GM19099 (cell line): Measurements from ENCODE around the gene TUBA1C.
A peak's percentile ranks its signal among the peaks of the same experiment; 100 is the strongest.

ENCODE experiments used
- POLR2A ChIP-seq: IDR thresholded peaks from 3 replicates; pipeline ENCODE4 v1.6.1; 2011; ENCODE audit warnings: low read depth; ENCODE audit not compliant: insufficient read length; ENCODE audit errors: extremely low read depth

The TUBA1C gene

DNA sequence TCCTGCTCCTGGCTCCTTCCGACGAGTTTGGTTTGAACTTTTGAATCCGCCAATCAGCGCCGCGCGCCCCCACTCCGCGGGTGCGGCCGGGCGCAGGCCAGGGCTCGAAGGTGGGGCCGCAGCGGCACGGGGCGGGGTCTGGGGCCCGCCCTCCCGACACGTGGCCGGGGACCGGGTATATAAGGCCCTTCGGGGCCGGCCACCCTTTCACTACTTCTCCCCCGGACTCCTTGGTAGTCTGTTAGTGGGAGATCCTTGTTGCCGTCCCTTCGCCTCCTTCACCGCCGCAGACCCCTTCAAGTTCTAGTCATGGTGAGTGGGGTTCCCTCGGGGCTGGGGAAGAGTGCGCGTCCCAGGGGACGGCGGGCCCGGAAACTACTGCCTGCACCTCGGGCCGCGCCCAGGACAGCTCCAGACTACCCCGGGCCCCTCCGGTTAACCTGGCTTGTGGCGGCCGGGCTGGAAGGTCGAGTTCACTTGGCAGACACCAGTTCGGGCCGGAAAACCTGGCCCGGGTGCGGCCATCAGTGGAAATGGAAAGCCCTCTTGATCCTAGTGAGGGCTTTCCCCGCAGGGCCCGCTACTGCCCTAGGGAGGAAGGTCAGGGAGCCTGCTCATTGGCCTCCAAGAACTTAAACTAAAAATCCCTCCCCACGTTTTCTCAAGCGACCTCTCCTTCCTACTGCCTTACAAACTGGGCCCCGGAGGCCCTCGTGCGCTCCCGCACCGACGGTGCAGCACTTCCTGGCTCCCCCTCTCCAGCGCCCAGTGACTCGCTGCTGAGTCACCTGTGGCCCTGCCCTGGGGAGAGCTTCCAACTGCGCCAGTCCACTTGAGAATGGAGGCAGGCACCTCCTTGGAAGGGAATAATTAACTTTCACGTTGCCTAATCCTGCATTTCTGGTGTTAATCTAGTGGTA is at the start of gene TUBA1C:
TSS of gene TUBA1C (plus strand) at position 210 of the 920 bp plus-strand sequence. CDS start at position 310, 100 bp downstream.
- peak; percentile 99 for TF ChIP-seq POLR2A

DNA sequence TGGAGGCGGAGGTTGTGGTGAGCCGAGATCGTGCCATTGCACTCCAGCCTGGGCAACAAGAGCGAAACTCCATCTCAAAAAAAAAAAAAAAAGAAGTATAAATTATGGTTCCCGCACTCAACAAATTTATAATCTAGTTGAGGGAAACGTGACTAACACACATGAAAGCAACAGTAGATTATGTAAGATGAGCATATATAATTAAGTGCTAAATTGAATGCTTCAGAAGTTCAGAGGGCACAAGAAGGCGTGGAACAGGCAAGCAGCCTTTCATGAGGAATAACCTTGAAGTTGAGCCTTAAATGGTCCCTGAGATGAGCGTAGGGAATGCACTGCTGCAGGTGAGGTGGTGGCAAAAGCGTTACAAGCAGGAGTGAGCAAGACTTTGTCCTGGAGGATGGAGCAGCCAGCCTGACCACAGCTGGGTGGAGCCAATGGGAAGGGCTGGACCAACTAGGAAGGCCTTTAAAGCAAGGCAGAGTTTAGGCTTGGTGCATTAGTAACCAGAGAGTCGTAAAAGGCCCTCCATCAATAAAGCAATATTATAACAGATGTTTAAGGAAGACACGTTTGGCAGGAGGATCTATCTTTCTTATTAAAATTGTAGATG is 45.4 kb upstream of the TUBA1C start:
- TF ChIP-seq POLR2A, result no peak

- no peak for TF ChIP-seq POLR2A
These were observed 43.9 kb upstream of the TUBA1C start for GRCh38 chr12:49220972-49221371.

DNA sequence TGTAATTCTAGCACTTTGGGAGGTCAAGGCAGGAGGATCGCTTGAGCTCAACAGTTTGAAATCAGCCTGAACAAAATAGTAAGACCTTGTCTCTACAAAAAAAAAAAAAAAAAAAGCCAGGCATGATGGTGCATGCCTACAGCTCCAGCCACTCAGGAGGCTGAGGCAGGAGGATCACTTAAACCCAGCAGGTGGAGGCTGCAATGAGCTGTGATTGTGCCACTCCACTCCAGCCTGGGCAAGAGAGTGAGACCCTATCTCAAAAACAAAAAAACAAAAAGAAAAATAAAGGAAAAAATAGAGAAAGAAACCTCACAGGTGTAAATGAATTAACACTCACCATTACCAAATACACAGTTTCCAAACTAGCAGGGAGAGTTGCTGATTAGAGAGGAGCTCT is 41.8 kb upstream of the TUBA1C start:
- no peak for TF ChIP-seq POLR2A

DNA sequence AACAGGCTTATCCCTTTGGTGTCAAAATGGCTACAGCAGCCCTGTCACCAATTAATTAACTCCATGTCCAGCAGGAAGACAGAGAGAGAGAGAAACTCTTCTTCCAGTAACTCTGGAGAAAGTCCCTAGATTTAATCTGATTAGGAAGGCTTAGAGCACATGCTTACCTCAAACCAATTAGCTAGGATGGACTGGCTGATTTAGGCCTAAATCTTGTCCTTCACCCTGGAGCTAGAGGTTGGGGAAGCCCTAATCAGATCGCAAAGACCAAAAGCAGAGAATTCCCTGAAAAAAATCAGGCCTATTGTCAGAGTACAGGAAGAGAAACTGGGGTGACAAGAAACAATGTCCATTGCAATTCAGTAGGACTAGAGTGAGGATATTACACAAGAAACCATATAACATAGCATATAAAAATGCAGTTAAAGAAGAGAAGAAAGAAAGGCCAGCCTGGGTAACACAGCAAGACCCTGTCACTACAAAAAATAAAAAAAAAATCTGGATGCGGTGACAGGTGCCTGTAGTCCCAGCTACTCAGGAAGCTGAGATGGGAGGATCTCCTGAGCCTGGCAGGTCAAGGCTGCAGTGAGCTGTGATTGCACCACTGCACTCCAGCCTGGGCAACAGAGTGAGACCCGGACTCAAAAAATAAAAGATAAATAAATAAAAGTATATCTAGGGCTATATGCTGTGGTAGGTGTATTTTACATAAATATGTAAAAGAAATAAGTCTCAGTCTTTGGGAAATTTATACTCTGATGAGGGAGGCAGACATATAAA is 41.1 kb upstream of the TUBA1C start:
- no peak for TF ChIP-seq POLR2A

GRCh38 chr12:49225576-49226166 is 39.2 kb upstream of the TUBA1C start:
- no peak for TF ChIP-seq POLR2A

GRCh38 chr12:49227713-49228112 is 37.2 kb upstream of the TUBA1C start:
- TF ChIP-seq POLR2A, result no peak

DNA sequence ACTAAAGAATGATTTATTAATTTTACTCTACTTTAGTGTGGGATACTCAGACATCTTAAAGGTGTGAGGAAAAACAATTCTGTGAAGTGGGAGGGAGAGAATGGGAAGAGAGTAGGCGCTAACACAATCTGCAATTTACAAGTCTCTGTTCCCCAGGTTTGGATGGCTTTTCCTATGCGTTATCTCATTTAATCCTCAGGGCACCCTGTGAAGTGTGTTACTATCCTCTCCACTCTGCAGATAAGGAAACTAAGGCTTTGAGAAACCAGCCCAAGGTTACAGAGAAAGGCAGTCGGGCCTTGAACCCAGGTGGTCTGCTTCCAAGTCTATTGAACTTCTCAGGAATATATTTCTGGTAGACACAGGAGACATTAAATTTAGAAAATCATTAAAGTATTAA is 36.2 kb upstream of the TUBA1C start:
- TF ChIP-seq POLR2A, result no peak

- TF ChIP-seq POLR2A, result no peak
These were observed 34.6 kb upstream of the TUBA1C start for GRCh38 chr12:49230176-49230804.

- TF ChIP-seq POLR2A, result no peak
These were observed 34.1 kb upstream of the TUBA1C start for GRCh38 chr12:49230805-49231194.

- TF ChIP-seq POLR2A, result no peak
These were observed 32.8 kb upstream of the TUBA1C start for GRCh38 chr12:49231878-49232655.

DNA sequence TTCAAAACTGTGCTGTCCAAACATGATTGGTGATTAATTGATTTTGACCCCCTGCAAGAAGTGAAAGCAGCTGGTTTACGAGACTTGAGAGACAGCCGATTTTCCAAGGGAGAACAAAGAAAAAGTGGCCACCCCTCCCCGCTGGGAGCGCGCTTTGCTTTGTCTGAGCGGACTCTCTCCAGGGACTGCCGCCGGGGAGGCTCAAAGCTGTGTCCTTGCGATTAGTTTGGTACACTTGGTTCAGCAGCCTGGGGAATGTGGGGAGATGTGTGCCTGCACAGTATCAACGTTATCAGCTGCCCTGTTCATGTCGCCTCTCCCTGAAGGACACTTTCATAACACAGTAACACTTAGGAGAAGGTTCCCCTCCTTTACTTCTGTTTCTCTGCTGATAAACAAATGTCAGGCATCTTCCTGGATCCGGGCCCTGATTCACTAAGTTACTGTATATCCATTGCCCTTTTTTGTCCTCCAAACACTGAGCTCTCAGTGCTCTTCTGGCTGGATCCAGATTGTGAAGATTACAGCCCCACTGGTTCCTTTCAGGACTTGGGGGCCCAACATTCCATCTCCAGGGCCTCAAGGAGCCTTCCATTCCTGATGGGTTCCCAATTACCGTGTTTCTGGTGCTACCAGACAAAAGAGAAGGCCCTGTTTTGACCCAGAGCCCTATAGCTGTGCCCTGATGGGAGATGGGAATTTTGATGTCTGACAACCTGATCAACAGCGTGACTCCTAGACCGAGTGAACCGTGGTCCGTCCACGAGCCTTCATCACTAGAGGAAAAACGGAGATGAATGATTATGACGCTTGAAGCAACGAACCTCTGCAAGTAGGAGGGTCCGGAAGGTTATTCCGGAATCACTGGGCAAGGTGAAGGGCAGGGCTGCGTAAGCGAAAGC is 31.7 kb upstream of the TUBA1C start:
- TF ChIP-seq POLR2A, result no peak
